Measurements from ENCODE around the gene KLHDC8A.

- TF ChIP-seq CTCF (IDR thresholded peaks at IDR 0.05) = no peak
- no peak for TF ChIP-seq POLR2A (IDR thresholded peaks at IDR 0.05)
Measured at GRCh38 chr1:205395616-205396015, 38.9 kb upstream of the KLHDC8A start.
